HepG2 (cell line): ENCODE measurements around the gene SLC12A3. TPM values are rescaled to one million over a fixed set of nuclear protein-coding genes. Genes with fewer than 3 reads are reported as not detected.

Experiments used
- ARNT ChIP-seq: fragments of 450-650 bp; IDR thresholded peaks from 2 replicates; pipeline ENCODE4 v1.6.1; 2017
- BCL6 ChIP-seq: IDR thresholded peaks from 2 replicates; pipeline ENCODE4 v1.6.1; 2016; ENCODE audit warnings: missing genetic modification reagents, missing compliant biosample characterization
- GATA4 ChIP-seq: sonication (generic); IDR thresholded peaks from 2 replicates; pipeline ENCODE4 v1.6.1; 2016; ENCODE audit warnings: antibody characterized with exemption, low read depth, borderline replicate concordance
- GPN1 ChIP-seq: sonication (generic); formaldehyde crosslinking; IDR thresholded peaks from 2 replicates; pipeline ENCODE4 v1.5.1; 2020; ENCODE audit warnings: missing genetic modification reagents, borderline replicate concordance
- HHEX ChIP-seq: IDR thresholded peaks from 2 replicates; pipeline ENCODE4 v1.6.1; 2016; ENCODE audit warnings: control low read depth
- HOXA5 ChIP-seq: sonication (generic); formaldehyde crosslinking; IDR thresholded peaks from 2 replicates; pipeline ENCODE4 v1.4.0; 2020; ENCODE audit warnings: missing genetic modification reagents
- IRF2 ChIP-seq: IDR thresholded peaks from 2 replicates; pipeline ENCODE4 v1.6.1; 2018; ENCODE audit warnings: missing genetic modification reagents, missing compliant biosample characterization
- MAF1 ChIP-seq: sonication (generic); formaldehyde crosslinking; IDR thresholded peaks from 2 replicates; pipeline ENCODE4 v1.5.0; 2020; ENCODE audit warnings: missing genetic modification reagents, borderline replicate concordance
- SSRP1 ChIP-seq: IDR thresholded peaks from 2 replicates; pipeline ENCODE4 v1.6.1; 2016; ENCODE audit warnings: control low read depth
- ZKSCAN8 ChIP-seq: IDR thresholded peaks from 2 replicates; pipeline ENCODE4 v1.6.1; 2016; ENCODE audit warnings: borderline replicate concordance, missing genetic modification reagents, missing compliant biosample characterization
- ZNF337 ChIP-seq: sonication (generic); formaldehyde crosslinking; IDR thresholded peaks from 2 replicates; pipeline ENCODE4 v1.5.1; 2020; ENCODE audit warnings: missing genetic modification reagents, low read depth, mild to moderate bottlenecking, borderline replicate concordance
- ZNF383 ChIP-seq: sonication (generic); formaldehyde crosslinking; IDR thresholded peaks from 2 replicates; pipeline ENCODE4 v1.4.0; 2020; ENCODE audit warnings: missing genetic modification reagents, mild to moderate bottlenecking, borderline replicate concordance
- ZNF460 ChIP-seq: sonication (generic); formaldehyde crosslinking; IDR thresholded peaks from 2 replicates; pipeline ENCODE4 v1.5.1; 2020; ENCODE audit warnings: missing genetic modification reagents, mild to moderate bottlenecking, borderline replicate concordance
- ZNF782 ChIP-seq: sonication (generic); formaldehyde crosslinking; IDR thresholded peaks from 2 replicates; pipeline ENCODE4 v1.4.0; 2020; ENCODE audit warnings: missing genetic modification reagents, mild to moderate bottlenecking, borderline replicate concordance
- ZNF83 ChIP-seq: sonication (generic); formaldehyde crosslinking; IDR thresholded peaks from 2 replicates; pipeline ENCODE4 v1.4.0; 2020; ENCODE audit warnings: missing genetic modification reagents, mild to moderate bottlenecking, borderline replicate concordance
- polyA plus RNA-seq, 8 experiments: library from polyadenylated mRNA; depleted of rRNA in 3 of 8; stranded (reverse) in 7 of 8; unstranded in 1 of 8; fragments of >200 nt; fragmentation: Illumina TruSeq in 4 of 8; extraction: Trizol in 4 of 8; gene quantifications; 2 replicates each; pipeline versions ENCODE4 v1.2.1 to v1.2.3, GENCODE V29; 2011 to 2016; ENCODE audit warnings: low read depth in 4 of 8, missing spikeins in 1 of 8, mixed read lengths in 1 of 8; ENCODE audit not compliant: insufficient read depth in 1 of 8
- total RNA-seq, 5 experiments: library from RNA; depleted of rRNA; stranded (reverse); fragments of >200 nt; fragmentation: Illumina TruSeq; extraction: Trizol; gene quantifications; 2 replicates each; pipeline ENCODE4 v1.2.3, GENCODE V29; 2016; ENCODE audit warnings: low read depth in 1 of 5
- TF ChIP-seq, protein P1 (sequence below): sonication (generic); formaldehyde crosslinking; IDR thresholded peaks from 2 replicates; pipeline ENCODE4 v1.4.0; 2020; ENCODE audit warnings: missing genetic modification reagents
- TF ChIP-seq, protein P2 (sequence below): sonication (generic); formaldehyde crosslinking; IDR thresholded peaks from 2 replicates; pipeline ENCODE4 v1.9.0; 2022; ENCODE audit warnings: low read depth, missing genetic modification reagents
- TF ChIP-seq, protein P3 (sequence below): IDR thresholded peaks from 2 replicates; pipeline ENCODE4 v1.6.1; 2016; ENCODE audit warnings: control low read depth
- TF ChIP-seq, protein P4 (sequence below): sonication (generic); formaldehyde crosslinking; IDR thresholded peaks from 2 replicates; pipeline ENCODE4 v1.5.0; 2020; ENCODE audit warnings: mild to moderate bottlenecking, missing genetic modification reagents, borderline replicate concordance
- TF ChIP-seq, protein P5 (sequence below): IDR thresholded peaks from 2 replicates; pipeline ENCODE4 v1.6.1; 2016; ENCODE audit warnings: low read depth, borderline replicate concordance

The SLC12A3 gene
- total and polyA plus RNA-seq, 2 of the 13 experiments (the other 11 are each of a cell fraction or from before 2014, with no cell fraction given), result 6.2 TPM; not detected in 1

DNA sequence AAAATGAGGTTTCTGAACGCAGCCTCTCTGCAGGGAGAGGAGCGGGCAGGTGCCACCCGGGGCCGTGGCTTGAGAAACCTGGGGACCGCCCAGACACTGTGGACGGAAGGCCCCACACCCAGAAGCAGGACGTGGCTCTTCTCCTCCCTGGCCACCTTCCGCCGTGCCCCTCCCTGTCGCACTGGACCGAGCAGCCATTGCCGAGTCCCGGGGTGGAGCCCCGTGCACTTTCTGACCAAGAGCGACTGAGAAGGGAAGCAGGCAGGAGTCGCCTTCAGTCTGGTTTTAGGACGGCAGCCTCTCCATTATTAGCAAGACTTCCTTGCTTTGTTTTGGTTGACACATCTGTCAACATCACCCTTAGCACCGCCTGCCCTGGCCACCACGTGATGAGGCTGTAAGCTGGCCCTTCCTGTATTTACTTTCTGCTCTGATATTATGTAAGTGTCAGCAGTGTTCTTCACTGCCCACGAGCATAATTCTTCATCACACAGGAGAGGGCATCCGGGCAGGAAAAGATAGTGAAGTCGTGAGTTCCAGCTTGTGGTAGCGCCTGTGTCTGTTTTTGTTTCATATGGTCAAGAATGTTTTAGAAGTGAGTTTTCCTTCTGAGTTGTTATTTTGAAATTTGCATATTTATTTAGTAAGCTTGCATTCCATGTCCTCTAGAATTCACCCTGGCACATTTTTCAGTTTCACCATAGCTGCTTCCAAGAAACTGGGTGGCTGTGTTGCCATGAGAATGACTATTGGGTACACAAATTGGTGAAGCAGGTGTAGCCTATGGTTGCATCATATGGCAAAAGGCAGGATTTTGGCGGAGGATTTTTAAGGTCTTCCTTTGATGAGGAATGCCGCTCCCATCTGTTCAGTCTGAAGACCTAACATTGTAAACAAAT is 68.0 kb downstream of the SLC12A3 start (continued):
- TF ChIP-seq, protein P1, sequence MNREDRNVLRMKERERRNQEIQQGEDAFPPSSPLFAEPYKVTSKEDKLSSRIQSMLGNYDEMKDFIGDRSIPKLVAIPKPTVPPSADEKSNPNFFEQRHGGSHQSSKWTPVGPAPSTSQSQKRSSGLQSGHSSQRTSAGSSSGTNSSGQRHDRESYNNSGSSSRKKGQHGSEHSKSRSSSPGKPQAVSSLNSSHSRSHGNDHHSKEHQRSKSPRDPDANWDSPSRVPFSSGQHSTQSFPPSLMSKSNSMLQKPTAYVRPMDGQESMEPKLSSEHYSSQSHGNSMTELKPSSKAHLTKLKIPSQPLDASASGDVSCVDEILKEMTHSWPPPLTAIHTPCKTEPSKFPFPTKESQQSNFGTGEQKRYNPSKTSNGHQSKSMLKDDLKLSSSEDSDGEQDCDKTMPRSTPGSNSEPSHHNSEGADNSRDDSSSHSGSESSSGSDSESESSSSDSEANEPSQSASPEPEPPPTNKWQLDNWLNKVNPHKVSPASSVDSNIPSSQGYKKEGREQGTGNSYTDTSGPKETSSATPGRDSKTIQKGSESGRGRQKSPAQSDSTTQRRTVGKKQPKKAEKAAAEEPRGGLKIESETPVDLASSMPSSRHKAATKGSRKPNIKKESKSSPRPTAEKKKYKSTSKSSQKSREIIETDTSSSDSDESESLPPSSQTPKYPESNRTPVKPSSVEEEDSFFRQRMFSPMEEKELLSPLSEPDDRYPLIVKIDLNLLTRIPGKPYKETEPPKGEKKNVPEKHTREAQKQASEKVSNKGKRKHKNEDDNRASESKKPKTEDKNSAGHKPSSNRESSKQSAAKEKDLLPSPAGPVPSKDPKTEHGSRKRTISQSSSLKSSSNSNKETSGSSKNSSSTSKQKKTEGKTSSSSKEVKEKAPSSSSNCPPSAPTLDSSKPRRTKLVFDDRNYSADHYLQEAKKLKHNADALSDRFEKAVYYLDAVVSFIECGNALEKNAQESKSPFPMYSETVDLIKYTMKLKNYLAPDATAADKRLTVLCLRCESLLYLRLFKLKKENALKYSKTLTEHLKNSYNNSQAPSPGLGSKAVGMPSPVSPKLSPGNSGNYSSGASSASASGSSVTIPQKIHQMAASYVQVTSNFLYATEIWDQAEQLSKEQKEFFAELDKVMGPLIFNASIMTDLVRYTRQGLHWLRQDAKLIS (CRISPR knock-in tag), result 0 out of 2 replicates have a peak, but pooled peaks have one; percentile 37
- TF ChIP-seq GPN1 (CRISPR knock-in tag) (no peak), ZKSCAN8 (CRISPR knock-in tag) (peak; percentile 77; the same call in 1 of the 2 replicates), BCL6 (CRISPR knock-in tag) (peak; percentile 81), ZNF383 (CRISPR knock-in tag) (no peak), MAF1 (no peak), ZNF337 (0 out of 2 replicates have a peak, but pooled peaks have one; percentile 35), GATA4 (0 out of 2 replicates have a peak, but pooled peaks have one; percentile 47), HHEX (no peak), ZNF460 (CRISPR knock-in tag) (no peak), SSRP1 (CRISPR knock-in tag) (peak; percentile 89; the same call in 1 of the 2 replicates), IRF2 (CRISPR knock-in tag) (no peak; the same call in 1 of the 2 replicates), ZNF83 (CRISPR knock-in tag) (no peak), ARNT (no peak), ZNF782 (CRISPR knock-in tag) (no peak), HOXA5 (CRISPR knock-in tag) (no peak)
- TF ChIP-seq, protein P2, sequence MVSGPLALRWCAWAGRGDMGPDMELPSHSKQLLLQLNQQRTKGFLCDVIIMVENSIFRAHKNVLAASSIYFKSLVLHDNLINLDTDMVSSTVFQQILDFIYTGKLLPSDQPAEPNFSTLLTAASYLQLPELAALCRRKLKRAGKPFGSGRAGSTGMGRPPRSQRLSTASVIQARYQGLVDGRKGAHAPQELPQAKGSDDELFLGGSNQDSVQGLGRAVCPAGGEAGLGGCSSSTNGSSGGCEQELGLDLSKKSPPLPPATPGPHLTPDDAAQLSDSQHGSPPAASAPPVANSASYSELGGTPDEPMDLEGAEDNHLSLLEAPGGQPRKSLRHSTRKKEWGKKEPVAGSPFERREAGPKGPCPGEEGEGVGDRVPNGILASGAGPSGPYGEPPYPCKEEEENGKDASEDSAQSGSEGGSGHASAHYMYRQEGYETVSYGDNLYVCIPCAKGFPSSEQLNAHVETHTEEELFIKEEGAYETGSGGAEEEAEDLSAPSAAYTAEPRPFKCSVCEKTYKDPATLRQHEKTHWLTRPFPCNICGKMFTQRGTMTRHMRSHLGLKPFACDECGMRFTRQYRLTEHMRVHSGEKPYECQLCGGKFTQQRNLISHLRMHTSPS, result peak; percentile 47; the same call in 1 of the 2 replicates
- TF ChIP-seq, protein P3, sequence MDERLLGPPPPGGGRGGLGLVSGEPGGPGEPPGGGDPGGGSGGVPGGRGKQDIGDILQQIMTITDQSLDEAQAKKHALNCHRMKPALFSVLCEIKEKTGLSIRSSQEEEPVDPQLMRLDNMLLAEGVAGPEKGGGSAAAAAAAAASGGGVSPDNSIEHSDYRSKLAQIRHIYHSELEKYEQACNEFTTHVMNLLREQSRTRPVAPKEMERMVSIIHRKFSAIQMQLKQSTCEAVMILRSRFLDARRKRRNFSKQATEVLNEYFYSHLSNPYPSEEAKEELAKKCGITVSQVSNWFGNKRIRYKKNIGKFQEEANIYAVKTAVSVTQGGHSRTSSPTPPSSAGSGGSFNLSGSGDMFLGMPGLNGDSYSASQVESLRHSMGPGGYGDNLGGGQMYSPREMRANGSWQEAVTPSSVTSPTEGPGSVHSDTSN (CRISPR knock-in tag), result peak; percentile 57
- TF ChIP-seq, protein P4, sequence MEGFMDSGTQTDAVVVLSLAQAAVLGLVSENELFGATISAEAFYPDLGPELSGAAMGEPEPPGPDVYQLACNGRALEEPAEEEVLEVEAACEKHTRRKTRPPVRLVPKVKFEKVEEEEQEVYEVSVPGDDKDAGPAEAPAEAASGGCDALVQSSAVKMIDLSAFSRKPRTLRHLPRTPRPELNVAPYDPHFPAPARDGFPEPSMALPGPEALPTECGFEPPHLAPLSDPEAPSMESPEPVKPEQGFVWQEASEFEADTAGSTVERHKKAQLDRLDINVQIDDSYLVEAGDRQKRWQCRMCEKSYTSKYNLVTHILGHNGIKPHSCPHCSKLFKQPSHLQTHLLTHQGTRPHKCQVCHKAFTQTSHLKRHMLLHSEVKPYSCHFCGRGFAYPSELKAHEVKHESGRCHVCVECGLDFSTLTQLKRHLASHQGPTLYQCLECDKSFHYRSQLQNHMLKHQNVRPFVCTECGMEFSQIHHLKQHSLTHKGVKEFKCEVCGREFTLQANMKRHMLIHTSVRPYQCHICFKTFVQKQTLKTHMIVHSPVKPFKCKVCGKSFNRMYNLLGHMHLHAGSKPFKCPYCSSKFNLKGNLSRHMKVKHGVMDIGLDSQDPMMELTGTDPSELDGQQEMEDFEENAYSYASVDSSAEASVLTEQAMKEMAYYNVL (CRISPR knock-in tag), result peak; percentile 62; the same call in 1 of the 2 replicates
- TF ChIP-seq, protein P5, sequence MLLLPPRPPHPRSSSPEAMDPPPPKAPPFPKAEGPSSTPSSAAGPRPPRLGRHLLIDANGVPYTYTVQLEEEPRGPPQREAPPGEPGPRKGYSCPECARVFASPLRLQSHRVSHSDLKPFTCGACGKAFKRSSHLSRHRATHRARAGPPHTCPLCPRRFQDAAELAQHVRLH (CRISPR knock-in tag), result peak; percentile 61; the same call in 1 of the 2 replicates
